ENCODE results near the gene MYO1D. TPM values are rescaled to one million over a fixed set of nuclear protein-coding genes. Genes with fewer than 3 reads are reported as not detected.

The MYO1D gene
- total and polyA plus RNA-seq, 5 donors from 2014 or later: 1.5 to 8.2 (median 2.7) TPM

DNA sequence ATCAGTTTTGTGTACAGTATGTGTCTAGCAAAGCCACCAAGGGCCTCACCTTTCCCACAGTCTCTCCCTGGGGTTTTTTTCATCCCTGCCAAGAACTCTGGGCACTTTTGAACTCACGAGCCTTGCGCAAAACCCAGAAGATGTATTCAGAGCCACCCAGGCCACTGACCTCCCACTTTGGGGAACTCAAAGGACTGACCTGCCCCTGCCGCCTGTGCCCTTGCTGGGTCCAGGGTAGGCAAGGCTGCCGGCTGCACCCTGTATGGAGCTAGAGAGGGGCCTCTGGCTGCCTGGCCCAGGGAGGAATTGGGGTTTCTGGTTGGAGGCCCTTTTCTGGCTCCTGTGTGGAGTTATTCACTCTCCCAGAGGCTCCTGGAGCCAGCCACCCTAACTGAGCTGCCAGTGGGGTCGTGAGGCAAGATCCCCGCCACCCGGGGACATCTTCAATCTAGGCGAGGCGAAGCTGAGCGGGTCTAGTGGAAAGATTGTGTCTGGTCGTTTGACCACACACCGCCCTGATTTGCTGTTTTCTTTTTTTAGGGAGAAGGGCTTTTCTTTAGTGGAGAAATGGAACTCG is 388.2 kb downstream of the MYO1D start:
- no peak for ATAC-seq (ENCODE audit: low read depth in 2 of 2)

DNA sequence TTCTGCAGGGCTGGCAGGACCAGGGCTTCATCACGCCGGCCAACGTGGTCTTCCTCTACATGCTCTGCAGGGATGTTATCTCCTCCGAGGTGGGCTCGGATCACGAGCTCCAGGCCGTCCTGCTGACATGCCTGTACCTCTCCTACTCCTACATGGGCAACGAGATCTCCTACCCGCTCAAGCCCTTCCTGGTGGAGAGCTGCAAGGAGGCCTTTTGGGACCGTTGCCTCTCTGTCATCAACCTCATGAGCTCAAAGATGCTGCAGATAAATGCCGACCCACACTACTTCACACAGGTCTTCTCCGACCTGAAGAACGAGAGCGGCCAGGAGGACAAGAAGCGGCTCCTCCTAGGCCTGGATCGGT is 388.8 kb downstream of the MYO1D start:
- Mint-ChIP-seq H3K4me1 (peaks cover 9 to 72% (median 29%) of the 10 kb centered on the region in 4 donors), H3K9me3 (no peaks in the 10 kb centered on the region), H3K36me3 (peaks cover 27% of the 10 kb centered on the region), H3K27me3 (no peaks in the 10 kb centered on the region), H3K27ac (peak overlapping the region; percentile 87 to 91 (median 90)), H3K4me3 (peak overlapping the region; percentile 87 to 94 (median 91))
- H3K9me3 ChIP-seq (ENCODE audit: control insufficient read depth in 2 of 2, low read length in 2 of 2): no peaks in the 10 kb centered on the region
- H3K27me3 ChIP-seq (ENCODE audit: control insufficient read depth, insufficient read depth, low read length): no peaks in the 10 kb centered on the region
- H3K4me1 ChIP-seq (ENCODE audit: control insufficient read depth, insufficient read depth, low read length, poor library complexity, severe bottlenecking): peaks cover 62% of the 10 kb centered on the region
- peaks cover 7% of the 10 kb centered on the region for H3K36me3 ChIP-seq (ENCODE audit: control insufficient read depth, insufficient read depth, low read length)
- H3K4me3 ChIP-seq (ENCODE audit: low read depth, low read length): peak overlapping the region; percentile 48
- no peak for DNase-seq
- no peak overlapping the region for H3K27ac ChIP-seq (ENCODE audit: insufficient read depth, low read length, poor library complexity, severe bottlenecking)
- no peak for ATAC-seq (ENCODE audit: low read depth in 2 of 2)

More for the DNA sequence above, 388.2 kb downstream of the MYO1D start:
- Mint-ChIP-seq H3K27ac (peak overlapping the region; percentile 81 to 90 (median 87)), H3K9me3 (no peaks in the 10 kb centered on the region), H3K27me3 (no peaks in the 10 kb centered on the region), H3K36me3 (peaks cover 27% of the 10 kb centered on the region), H3K4me3 (peak overlapping the region; percentile 87 to 94 (median 91)), H3K4me1 (peaks cover 9 to 73% (median 27%) of the 10 kb centered on the region in 4 donors)
- Histone ChIP-seq H3K27ac (ENCODE audit: insufficient read depth, low read length, poor library complexity, severe bottlenecking) (no peak overlapping the region), H3K36me3 (ENCODE audit: control insufficient read depth, insufficient read depth, low read length) (peaks cover 7% of the 10 kb centered on the region), H3K9me3 (ENCODE audit: control insufficient read depth in 2 of 2, low read length in 2 of 2) (no peaks in the 10 kb centered on the region), H3K27me3 (ENCODE audit: control insufficient read depth, insufficient read depth, low read length) (no peaks in the 10 kb centered on the region), H3K4me1 (ENCODE audit: control insufficient read depth, insufficient read depth, low read length, poor library complexity, severe bottlenecking) (peaks cover 68% of the 10 kb centered on the region), H3K4me3 (ENCODE audit: low read depth, low read length) (peak overlapping the region; percentile 48)
- DNase-seq: no peak

DNA sequence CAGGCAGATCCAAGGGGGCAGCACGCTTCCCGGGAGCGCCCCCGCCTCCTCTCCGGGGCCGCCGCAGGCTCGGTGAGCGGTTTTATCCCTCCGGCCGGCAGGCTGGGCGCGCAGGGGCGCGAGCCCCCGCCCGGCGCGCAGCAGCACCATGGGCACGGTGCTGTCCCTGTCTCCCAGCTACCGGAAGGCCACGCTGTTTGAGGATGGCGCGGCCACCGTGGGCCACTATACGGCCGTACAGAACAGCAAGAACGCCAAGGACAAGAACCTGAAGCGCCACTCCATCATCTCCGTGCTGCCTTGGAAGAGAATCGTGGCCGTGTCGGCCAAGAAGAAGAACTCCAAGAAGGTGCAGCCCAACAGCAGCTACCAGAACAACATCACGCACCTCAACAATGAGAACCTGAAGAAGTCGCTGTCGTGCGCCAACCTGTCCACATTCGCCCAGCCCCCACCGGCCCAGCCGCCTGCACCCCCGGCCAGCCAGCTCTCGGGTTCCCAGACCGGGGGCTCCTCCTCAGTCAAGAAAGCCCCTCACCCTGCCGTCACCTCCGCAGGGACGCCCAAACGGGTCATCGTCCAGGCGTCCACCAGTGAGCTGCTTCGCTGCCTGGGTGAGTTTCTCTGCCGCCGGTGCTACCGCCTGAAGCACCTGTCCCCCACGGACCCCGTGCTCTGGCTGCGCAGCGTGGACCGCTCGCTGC is 389.3 kb downstream of the MYO1D start:
- Mint-ChIP-seq H3K27me3 (no peaks in the 10 kb centered on the region), H3K36me3 (peaks cover 27% of the 10 kb centered on the region), H3K4me1 (peaks cover 6 to 67% (median 24%) of the 10 kb centered on the region in 4 donors), H3K4me3 (peak overlapping the region; percentile 87 to 94 (median 91)), H3K9me3 (no peaks in the 10 kb centered on the region), H3K27ac (peak overlapping the region; percentile 21 to 91 (median 87))
- H3K4me3 ChIP-seq (ENCODE audit: low read depth, low read length): peak overlapping the region; percentile 80
- peak overlapping the region; percentile 23 for H3K27ac ChIP-seq (ENCODE audit: insufficient read depth, low read length, poor library complexity, severe bottlenecking)
- H3K9me3 ChIP-seq (ENCODE audit: control insufficient read depth in 2 of 2, low read length in 2 of 2): no peaks in the 10 kb centered on the region
- H3K27me3 ChIP-seq (ENCODE audit: control insufficient read depth, insufficient read depth, low read length): no peaks in the 10 kb centered on the region
- DNase-seq (no peak), ATAC-seq (ENCODE audit: low read depth in 2 of 2) (no peak)
- H3K36me3 ChIP-seq (ENCODE audit: control insufficient read depth, insufficient read depth, low read length): peaks cover 7% of the 10 kb centered on the region
- H3K4me1 ChIP-seq (ENCODE audit: control insufficient read depth, insufficient read depth, low read length, poor library complexity, severe bottlenecking): peaks cover 57% of the 10 kb centered on the region

DNA sequence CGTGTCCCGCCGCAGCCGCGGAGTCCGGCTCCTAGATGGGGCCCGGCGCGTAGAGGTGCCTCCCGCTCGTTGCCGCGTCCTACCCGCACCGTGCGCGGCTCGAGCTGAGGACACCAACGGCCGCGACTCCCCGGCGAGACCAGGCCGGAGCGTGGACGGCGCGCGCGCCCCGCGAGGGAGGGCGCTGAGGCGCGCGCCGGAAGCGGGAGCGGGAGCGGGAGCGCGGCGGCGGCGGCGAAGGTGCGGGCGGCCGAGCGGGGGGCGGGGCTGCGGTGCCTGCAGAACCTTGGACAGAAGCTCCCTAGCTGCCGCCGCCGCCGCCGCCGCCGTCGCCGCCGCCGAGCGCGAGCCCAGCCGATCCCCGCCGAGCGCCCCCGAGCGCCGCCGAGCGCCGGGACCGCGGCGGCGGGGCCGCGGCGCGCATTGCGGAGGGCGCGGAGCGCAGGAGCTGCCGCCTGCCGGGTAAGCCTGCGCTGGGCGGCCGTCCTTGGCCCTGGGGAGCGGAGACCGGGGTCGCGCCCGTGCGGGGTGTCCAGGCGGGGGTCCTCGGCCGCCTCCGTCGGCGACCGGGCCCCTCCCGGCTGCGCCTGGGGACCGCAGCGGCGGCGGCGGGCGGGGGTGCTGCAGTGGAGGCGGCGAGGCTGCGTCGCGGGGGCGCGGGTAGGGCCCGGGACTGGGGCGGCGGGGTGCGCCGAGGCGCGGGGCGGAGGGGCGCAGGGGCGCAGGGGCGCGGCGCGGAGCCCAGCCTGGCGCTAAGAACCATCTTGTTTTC is 390.0 kb downstream of the MYO1D start, which contains the start of gene CDK5R1:
TSS of gene CDK5R1 (plus strand) at position 293 of the 772 bp plus-strand sequence. CDS start 628 bp downstream, outside the sequence.
- H3K4me1 ChIP-seq (ENCODE audit: control insufficient read depth, insufficient read depth, low read length, poor library complexity, severe bottlenecking): peaks cover 50% of the 10 kb centered on the region
- ATAC-seq (ENCODE audit: low read depth in 2 of 2): peak; percentile 62 to 68
- Mint-ChIP-seq H3K9me3 (no peaks in the 10 kb centered on the region), H3K4me3 (peak within 1 kb of the TSS; percentile 87 to 94 (median 92)), H3K27ac (peak within 1 kb of the TSS; percentile 83 to 91 (median 87)), H3K27me3 (no peaks in the 10 kb centered on the region), H3K4me1 (peaks cover 0 to 60% (median 17%) of the 10 kb centered on the region in 4 donors), H3K36me3 (peaks cover 25% of the 10 kb centered on the region)
- H3K36me3 ChIP-seq (ENCODE audit: control insufficient read depth, insufficient read depth, low read length): peaks cover 11% of the 10 kb centered on the region
- H3K4me3 ChIP-seq (ENCODE audit: low read depth, low read length): peak within 1 kb of the TSS; percentile 80
- H3K27me3 ChIP-seq (ENCODE audit: control insufficient read depth, insufficient read depth, low read length): no peaks in the 10 kb centered on the region
- peak within 1 kb of the TSS; percentile 51 for H3K27ac ChIP-seq (ENCODE audit: insufficient read depth, low read length, poor library complexity, severe bottlenecking)
- DNase-seq: peak; percentile 67 to 74 (median 67)
- no peaks in the 10 kb centered on the region for H3K9me3 ChIP-seq (ENCODE audit: control insufficient read depth in 2 of 2, low read length in 2 of 2)

DNA sequence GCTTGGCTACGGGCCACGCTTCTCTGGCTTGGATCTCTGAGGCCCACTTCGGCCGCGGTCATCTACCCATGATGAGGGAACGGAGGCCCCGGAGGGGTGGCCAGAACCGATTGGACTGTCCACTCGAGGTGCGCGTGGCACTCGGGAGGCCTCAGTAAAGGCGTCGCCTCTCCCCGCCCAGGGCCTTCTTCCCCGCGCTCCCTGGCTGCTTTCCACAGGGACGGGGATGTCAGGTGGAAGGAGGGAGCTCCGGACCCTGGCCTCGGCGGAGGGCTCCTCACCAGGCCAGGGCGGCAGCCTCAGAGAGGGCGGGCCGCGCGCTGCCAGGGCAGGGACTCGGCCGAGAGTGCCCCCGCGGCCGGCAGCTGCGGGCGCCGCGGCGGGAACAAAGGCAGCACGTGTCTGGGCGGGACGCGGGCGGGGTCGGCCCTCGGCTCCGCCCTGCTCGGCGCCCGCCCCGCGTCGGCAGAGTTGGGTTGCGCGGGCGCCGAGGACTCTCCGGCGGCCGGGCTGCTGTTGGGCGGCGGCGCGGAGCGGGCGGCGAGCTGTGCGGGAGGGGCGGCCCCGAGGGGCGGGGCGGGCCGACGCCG is 390.7 kb downstream of the MYO1D start:
- peak overlapping the region; percentile 51 for H3K27ac ChIP-seq (ENCODE audit: insufficient read depth, low read length, poor library complexity, severe bottlenecking)
- H3K4me3 Mint-ChIP-seq: peak overlapping the region; percentile 83 to 92 (median 85)
- no peaks in the 10 kb centered on the region for H3K9me3 Mint-ChIP-seq
- no peaks in the 10 kb centered on the region for H3K9me3 ChIP-seq (ENCODE audit: control insufficient read depth in 2 of 2, low read length in 2 of 2)
- no peak overlapping the region for H3K4me3 ChIP-seq (ENCODE audit: low read depth, low read length)
- H3K36me3 ChIP-seq (ENCODE audit: control insufficient read depth, insufficient read depth, low read length): peaks cover 14% of the 10 kb centered on the region
- DNase-seq (peak; percentile 67 to 76 (median 73)), ATAC-seq (ENCODE audit: low read depth in 2 of 2) (peak; percentile 72 to 79)
- peaks cover 43% of the 10 kb centered on the region for H3K4me1 ChIP-seq (ENCODE audit: control insufficient read depth, insufficient read depth, low read length, poor library complexity, severe bottlenecking)
- peaks cover 0 to 53% (median 16%) of the 10 kb centered on the region in 4 donors for H3K4me1 Mint-ChIP-seq
- H3K27me3 ChIP-seq (ENCODE audit: control insufficient read depth, insufficient read depth, low read length): no peaks in the 10 kb centered on the region
- H3K27ac Mint-ChIP-seq: peak overlapping the region in 1 of 3 donors; percentile 73
- no peaks in the 10 kb centered on the region for H3K27me3 Mint-ChIP-seq
- H3K36me3 Mint-ChIP-seq: peaks cover 30% of the 10 kb centered on the region

DNA sequence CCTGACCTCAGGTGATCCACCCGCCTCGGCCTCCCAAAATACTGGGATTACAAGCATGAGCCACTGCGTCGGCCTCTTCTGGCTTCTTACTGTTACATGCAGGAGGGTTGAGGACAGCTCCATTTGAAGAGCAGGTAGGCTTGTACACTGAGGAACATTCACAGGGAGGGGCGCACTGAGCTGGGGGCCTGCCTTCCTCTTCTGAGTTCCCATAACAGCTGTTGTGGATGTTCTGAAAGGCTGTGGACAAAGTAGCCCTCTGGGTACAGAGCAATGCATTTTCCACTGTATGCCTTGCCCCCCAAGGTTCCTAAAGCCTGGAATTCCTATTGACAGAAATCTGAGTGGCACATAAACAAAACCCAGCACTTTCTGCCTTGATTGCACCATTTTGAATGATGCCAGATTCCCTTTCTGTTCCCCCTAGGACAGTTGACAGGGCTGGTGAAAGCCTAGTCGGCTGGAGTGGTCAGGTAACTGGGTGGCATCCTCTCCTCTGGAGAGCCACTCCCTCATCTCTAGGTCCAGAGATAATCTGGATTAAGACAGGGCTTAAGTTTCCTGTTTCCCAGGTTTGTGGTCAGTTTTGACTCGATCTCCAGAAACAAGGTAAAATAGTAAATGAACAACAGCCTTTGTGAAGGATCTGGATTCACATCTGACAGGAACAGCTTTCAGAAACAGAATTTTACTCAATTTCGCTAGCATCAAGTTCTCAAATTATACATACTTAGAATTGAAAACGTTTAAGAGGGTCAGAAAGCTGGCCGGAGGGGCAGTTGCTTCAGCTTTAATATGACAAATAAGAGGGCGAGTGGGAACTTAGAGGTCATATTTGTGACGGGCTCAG is 391.4 kb downstream of the MYO1D start:
- peak overlapping the region; percentile 51 for H3K27ac ChIP-seq (ENCODE audit: insufficient read depth, low read length, poor library complexity, severe bottlenecking)
- DNase-seq (no peak), ATAC-seq (ENCODE audit: low read depth in 2 of 2) (no peak)
- H3K4me3 Mint-ChIP-seq: peak overlapping the region; percentile 83 to 92 (median 85)
- peaks cover 0 to 46% (median 15%) of the 10 kb centered on the region in 4 donors for H3K4me1 Mint-ChIP-seq
- peak overlapping the region in 2 of 3 donors; percentile 73 to 83 for H3K27ac Mint-ChIP-seq
- peaks cover 42% of the 10 kb centered on the region for H3K4me1 ChIP-seq (ENCODE audit: control insufficient read depth, insufficient read depth, low read length, poor library complexity, severe bottlenecking)
- H3K36me3 ChIP-seq (ENCODE audit: control insufficient read depth, insufficient read depth, low read length): peaks cover 21% of the 10 kb centered on the region
- H3K36me3 Mint-ChIP-seq: peaks cover 32% of the 10 kb centered on the region
- no peaks in the 10 kb centered on the region for H3K27me3 ChIP-seq (ENCODE audit: control insufficient read depth, insufficient read depth, low read length)
- H3K4me3 ChIP-seq (ENCODE audit: low read depth, low read length): no peak overlapping the region
- no peaks in the 10 kb centered on the region for H3K27me3 Mint-ChIP-seq
- no peaks in the 10 kb centered on the region for H3K9me3 Mint-ChIP-seq
- H3K9me3 ChIP-seq (ENCODE audit: control insufficient read depth in 2 of 2, low read length in 2 of 2): no peaks in the 10 kb centered on the region
